HEK293 (cell line): ENCODE data around the gene FRMD4A.

Experiments
- BCL11A ChIP-seq: fragments of 450-650 bp; formaldehyde crosslinking; IDR thresholded peaks from 2 replicates; pipeline ENCODE4 v1.5.1; 2016; ENCODE audit warnings: low read depth, missing biosample characterization, missing genetic modification characterization
- CTCF ChIP-seq: fragments of 450-650 bp; formaldehyde crosslinking; IDR thresholded peaks from 2 replicates; pipeline ENCODE4 v1.5.1; 2016; ENCODE audit warnings: missing biosample characterization, missing genetic modification characterization
- KLF7 ChIP-seq: fragments of 450-650 bp; formaldehyde crosslinking; IDR thresholded peaks from 2 replicates; pipeline ENCODE4 v1.5.1; 2016; ENCODE audit warnings: missing biosample characterization, missing genetic modification characterization, borderline replicate concordance
- OVOL3 ChIP-seq: fragments of 450-650 bp; formaldehyde crosslinking; IDR thresholded peaks from 2 replicates; pipeline ENCODE4 v1.5.1; 2016; ENCODE audit warnings: missing biosample characterization, missing genetic modification characterization
- TCF7L2 ChIP-seq: IDR thresholded peaks from 2 replicates; pipeline ENCODE4 v1.6.1; 2011; ENCODE audit warnings: low read depth, mild to moderate bottlenecking, inconsistent platforms, low read length, moderate library complexity, borderline replicate concordance
- YY1 ChIP-seq: fragments of 450-650 bp; formaldehyde crosslinking; IDR thresholded peaks from 2 replicates; pipeline ENCODE4 v1.5.1; 2018; ENCODE audit warnings: missing biosample characterization, missing genetic modification characterization
- ZEB2 ChIP-seq: fragments of 450-650 bp; formaldehyde crosslinking; IDR thresholded peaks from 2 replicates; pipeline ENCODE4 v1.5.1; 2016; ENCODE audit warnings: missing biosample characterization, missing genetic modification characterization
- ZNF274 ChIP-seq, 2 experiments: fragments of 200-500 bp in 1 of 2; fragments of 450-650 bp in 1 of 2; sonication (Bioruptor generic) in 1 of 2; formaldehyde crosslinking in 1 of 2; IDR thresholded peaks; 2 replicates each; pipeline versions ENCODE4 v1.5.1 to v1.6.1; 2014 to 2016; ENCODE audit warnings: borderline replicate concordance in 1 of 2, inconsistent platforms in 1 of 2, low read length in 1 of 2, missing biosample characterization in 1 of 2, missing genetic modification characterization in 1 of 2
- ZNF518A ChIP-seq: fragments of 450-650 bp; formaldehyde crosslinking; conservative IDR thresholded peaks from 2 replicates; pipeline ENCODE4 v1.5.1; 2016; ENCODE audit warnings: low read depth, missing biosample characterization, missing genetic modification characterization
- ZNF548 ChIP-seq: fragments of 450-650 bp; formaldehyde crosslinking; IDR thresholded peaks from 2 replicates; pipeline ENCODE4 v1.5.1; 2016; ENCODE audit warnings: missing biosample characterization, missing genetic modification characterization
- ZNF776 ChIP-seq: fragments of 450-650 bp; formaldehyde crosslinking; IDR thresholded peaks from 2 replicates; pipeline ENCODE4 v1.5.0; 2017; ENCODE audit warnings: missing biosample characterization, missing genetic modification characterization, borderline replicate concordance
- ZNF777 ChIP-seq: fragments of 450-650 bp; formaldehyde crosslinking; IDR thresholded peaks from 2 replicates; pipeline ENCODE4 v1.5.1; 2017; ENCODE audit warnings: missing biosample characterization, missing genetic modification characterization, borderline replicate concordance
- ZNF830 ChIP-seq: fragments of 450-650 bp; IDR thresholded peaks from 2 replicates; pipeline ENCODE4 v1.5.0; 2018; ENCODE audit warnings: missing biosample characterization, missing genetic modification characterization, low read depth, mild to moderate bottlenecking, moderate library complexity

GRCh38 chr10:13877154-13877909, 453.4 kb downstream of the FRMD4A start:
- TF ChIP-seq KLF7 (tag by site-specific recombination): no peak
- TF ChIP-seq YY1: no peak
- TF ChIP-seq ZNF777: no peak
- TF ChIP-seq ZNF830: no peak
- no peak for TF ChIP-seq BCL11A (tag by site-specific recombination)
- no peak for TF ChIP-seq CTCF
- no peak for TF ChIP-seq ZNF548 (tag by site-specific recombination)
- no peak for TF ChIP-seq ZNF518A (tag by site-specific recombination)
- no peak for TF ChIP-seq TCF7L2
- TF ChIP-seq OVOL3: no peak
- no peak for TF ChIP-seq ZEB2 (tag by site-specific recombination)
- no peak for TF ChIP-seq ZNF776 (tag by site-specific recombination)
- no peak for TF ChIP-seq ZNF274 (IDR thresholded peaks at IDR 0.05; ENCODE audit: low read length)
- TF ChIP-seq ZNF274 (tag by site-specific recombination; IDR thresholded peaks at IDR 0.05; ENCODE audit: borderline replicate concordance): no peak
